Measurements from ENCODE around the gene RNF135.

DNA sequence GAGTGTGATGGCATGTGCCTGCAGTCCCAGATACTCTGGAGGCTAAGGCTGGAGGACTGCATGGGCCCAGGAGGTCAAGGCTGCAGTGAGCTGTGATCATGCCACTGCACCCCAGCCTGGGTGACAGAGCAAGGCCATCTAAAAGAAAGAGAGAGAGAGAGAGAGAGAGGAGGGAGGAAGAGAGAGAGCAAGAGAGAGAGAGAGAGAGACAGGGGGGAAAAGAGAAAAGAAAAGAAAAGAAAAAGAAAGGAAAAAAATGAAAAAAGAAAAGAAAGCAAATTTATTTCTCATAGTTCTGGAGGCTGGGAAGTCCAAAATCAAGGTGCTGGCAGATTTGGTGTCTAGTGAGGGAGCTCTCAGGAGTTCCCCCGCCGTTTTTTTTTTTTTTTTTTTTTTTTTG lies 33.3 kb downstream of the RNF135 start:
- TF ChIP-seq POLR2AphosphoS5 (IDR thresholded peaks at IDR 0.05) (no peak), POLR2A (IDR thresholded peaks at IDR 0.05) (no peak), EP300 (IDR thresholded peaks at IDR 0.05) (no peak)
- TF ChIP-seq, protein P1, sequence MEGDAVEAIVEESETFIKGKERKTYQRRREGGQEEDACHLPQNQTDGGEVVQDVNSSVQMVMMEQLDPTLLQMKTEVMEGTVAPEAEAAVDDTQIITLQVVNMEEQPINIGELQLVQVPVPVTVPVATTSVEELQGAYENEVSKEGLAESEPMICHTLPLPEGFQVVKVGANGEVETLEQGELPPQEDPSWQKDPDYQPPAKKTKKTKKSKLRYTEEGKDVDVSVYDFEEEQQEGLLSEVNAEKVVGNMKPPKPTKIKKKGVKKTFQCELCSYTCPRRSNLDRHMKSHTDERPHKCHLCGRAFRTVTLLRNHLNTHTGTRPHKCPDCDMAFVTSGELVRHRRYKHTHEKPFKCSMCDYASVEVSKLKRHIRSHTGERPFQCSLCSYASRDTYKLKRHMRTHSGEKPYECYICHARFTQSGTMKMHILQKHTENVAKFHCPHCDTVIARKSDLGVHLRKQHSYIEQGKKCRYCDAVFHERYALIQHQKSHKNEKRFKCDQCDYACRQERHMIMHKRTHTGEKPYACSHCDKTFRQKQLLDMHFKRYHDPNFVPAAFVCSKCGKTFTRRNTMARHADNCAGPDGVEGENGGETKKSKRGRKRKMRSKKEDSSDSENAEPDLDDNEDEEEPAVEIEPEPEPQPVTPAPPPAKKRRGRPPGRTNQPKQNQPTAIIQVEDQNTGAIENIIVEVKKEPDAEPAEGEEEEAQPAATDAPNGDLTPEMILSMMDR (IDR thresholded peaks at IDR 0.05) = no peak
